ENCODE data around the gene NEGR1.

- TF ChIP-seq EZH2 (IDR thresholded peaks at IDR 0.05; ENCODE audit: borderline replicate concordance, insufficient read depth, low read length, poor library complexity, severe bottlenecking) (no peak), TAF1 (IDR thresholded peaks at IDR 0.05; ENCODE audit: low read depth) (no peak), SMC3 (conservative IDR thresholded peaks at IDR 0.05; ENCODE audit: poor library complexity) (no peak), POLR2AphosphoS5 (IDR thresholded peaks at IDR 0.05) (no peak), REST (IDR thresholded peaks at IDR 0.05; ENCODE audit: borderline replicate concordance) (no peak), CTCF (IDR thresholded peaks at IDR 0.05; ENCODE audit: poor library complexity, severe bottlenecking) (no peak), MXI1 (conservative IDR thresholded peaks at IDR 0.05; ENCODE audit: poor library complexity, severe bottlenecking) (no peak), RAD21 (conservative IDR thresholded peaks at IDR 0.05) (no peak)
Measured at GRCh38 chr1:72137656-72138055, 144.7 kb downstream of the NEGR1 start.
